Embryonic facial prominence (tissue), 1 donor: ENCODE data around the gene UMODL1.
"Not testable (repeated sequence)": the region's sequence is repeated elsewhere in the genome, so short reads cannot be mapped to it uniquely, and the experiment has no call there.

Experiments used
- DNase-seq: peaks from one replicate; pipeline ENCODE4 v3.0.0-alpha.2; 2016; ENCODE audit errors: extremely low spot score

UMODL1 gene

DNA sequence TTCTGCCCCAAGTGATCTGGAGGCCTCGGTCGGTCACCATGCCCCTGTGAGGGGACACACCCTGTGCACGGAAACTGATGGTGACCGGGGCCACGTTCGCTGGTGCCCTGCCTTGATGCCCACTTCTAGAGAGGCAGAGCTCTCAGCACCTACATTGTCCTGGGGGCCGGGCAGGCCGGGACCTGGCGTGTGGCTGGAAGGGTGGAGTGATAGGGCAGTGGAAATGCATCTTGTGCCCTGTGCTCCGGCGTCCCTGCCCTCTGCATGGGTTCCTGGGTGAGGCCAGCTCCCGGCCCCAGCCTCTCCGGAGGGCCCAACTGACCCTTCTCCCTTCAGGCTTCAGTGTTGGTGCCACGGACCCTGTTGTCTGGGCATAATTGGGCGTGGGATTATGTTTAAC, 11.0 kb upstream of the UMODL1 start:
- no peak for DNase-seq

DNA sequence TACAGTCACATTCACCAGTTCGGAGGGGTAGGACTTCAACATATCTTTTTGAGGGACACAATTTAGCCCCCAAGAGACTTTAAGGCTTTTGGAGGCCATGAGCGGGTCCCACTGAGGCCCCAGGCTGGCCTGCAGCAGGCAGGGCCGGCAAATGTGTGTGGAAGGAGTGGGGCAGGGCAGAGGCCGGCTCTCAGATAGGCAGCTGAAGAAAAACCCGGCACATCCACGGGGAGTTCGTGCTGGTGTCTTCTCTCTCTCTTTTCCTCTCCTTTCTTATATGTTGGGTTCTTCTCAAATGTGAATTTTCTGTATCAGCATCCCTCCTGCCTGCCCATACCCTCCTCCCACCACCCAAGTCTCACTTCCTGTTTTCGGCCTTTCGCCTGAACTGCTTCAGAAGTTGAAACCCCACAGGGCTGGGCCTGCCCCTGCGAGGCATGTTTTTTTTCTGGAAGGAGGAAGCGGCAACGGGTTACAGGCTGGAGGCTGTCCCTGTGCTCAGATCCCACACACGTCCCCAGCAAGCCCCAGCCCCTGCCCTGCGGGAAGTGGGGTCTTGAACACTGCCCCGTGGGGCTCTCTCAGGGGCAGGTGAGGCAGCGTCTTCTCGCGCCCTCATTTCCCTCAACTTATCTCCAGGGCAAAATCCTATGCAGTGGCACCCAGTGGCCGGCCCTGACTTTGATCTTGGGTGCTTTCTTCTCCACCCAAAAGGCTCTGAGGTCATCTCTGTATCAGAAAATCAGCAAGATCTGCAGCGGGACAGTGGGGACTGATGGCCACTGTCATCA, 9.7 kb upstream of the UMODL1 start:
- no peak for DNase-seq

DNA sequence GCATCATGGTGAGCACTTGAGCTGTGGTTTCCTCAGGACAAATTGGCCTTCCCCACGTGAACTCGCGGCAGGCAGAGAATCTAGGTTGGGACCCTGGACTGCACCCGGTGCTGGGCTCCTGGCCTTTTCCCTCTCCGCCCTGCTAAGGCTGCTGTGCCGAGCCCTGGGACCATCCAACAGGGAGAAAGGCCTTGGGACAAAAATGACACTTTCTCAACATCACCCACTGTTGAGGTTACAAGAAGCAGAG, 9.2 kb upstream of the UMODL1 start:
- DNase-seq, result no peak

DNA sequence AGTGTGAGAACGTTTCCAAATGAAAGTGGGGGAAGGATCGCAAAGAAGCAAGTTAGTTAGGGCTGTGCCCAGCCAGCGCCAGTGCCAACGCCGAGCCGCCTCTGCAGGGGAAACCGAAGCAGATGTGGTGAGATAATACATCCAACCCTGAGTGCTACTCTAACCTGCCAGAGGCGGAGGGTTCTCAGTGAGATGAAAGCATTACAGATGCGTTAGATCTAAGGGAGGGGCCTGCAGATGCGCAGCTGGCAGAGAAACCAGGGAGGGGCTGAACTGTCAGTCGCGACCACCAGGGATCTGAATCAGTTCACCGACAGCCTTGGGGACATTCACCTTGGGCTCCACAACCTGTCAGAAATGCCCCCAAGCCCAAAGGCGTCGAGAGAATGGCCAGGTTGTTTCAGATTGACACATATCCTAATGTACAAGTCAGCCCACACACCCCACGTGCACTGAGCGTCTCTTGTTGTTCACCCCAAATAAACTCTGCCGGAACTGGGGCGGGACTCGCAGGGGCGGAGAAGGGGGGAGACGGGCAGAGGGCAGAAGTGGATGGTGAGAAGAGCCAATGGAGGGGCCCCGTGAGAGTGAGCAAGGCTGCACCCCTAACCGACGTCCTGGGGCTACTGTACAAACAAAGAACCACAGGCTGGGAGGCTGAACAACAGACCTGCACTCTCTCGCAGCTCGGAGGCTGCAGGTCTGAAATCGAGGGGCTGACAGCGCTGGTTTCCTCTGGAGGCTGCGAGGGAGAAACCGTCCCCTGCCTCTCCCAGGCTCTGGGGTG, 8.7 kb upstream of the UMODL1 start:
- DNase-seq, result no peak

DNA sequence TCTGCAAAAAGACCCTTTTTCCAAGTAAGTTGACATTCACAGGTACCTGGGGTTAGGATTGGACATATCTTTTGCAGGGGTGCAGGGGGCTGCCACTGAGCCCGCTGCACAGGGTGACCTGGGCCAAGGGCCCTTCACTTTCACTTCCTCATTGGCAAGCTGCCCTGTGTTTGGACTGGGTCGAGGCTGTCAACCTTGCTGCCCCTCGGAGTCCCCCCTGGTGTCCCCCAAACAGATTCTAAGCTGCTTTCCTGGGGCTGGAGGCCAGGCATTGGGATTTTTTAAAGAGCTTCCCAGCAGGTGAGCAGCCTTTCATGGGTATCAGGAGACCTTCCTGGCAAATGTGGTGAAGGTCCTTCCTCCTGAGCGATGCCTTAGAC, 7.9 kb upstream of the UMODL1 start:
- no peak for DNase-seq

DNA sequence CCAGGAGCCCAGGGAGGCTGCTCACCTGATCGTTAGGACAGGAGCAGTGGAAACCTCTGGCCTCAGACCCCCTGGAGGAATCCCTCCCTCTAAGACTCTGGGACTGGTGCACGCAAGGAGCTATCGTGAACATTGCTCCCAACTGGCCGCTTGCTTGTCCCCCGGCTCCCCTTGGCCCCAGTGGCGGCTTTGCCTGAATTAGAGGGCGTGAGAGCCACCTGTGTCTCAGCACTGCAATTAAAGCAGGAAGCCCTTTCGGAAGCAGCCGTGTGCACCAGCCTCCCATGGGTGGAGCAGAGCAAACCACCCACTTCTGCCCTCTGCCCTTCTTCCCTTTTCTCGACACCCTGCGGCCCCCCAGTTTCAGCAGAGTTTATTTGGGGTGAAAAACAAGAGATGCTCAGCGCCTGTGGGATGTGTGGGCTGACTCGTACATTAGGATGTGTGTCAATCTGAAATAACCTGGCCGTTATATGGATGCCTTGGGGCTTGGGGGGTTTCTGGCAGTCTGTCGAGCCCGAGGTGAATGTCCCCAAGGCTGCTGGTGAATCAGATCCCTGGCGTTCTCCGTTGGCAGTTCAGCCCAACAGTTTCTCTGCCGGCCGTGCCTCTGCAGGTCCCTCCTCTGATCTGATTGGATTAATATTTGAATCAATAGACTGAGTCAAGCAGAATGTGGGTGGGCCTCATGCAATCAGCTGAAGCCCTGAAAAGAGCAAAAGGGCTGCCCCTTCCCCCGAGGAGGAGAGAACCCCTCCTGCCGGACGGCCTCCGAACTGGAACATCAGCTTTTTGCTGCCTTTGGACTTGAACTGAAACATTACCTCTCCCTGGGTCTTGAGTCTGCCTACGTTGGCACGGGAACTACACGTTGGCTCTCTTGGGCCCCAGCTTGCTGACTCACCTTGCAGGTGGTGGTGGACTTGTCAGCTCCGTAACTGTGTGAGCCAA, 7.3 kb upstream of the UMODL1 start:
- no peak for DNase-seq

DNA sequence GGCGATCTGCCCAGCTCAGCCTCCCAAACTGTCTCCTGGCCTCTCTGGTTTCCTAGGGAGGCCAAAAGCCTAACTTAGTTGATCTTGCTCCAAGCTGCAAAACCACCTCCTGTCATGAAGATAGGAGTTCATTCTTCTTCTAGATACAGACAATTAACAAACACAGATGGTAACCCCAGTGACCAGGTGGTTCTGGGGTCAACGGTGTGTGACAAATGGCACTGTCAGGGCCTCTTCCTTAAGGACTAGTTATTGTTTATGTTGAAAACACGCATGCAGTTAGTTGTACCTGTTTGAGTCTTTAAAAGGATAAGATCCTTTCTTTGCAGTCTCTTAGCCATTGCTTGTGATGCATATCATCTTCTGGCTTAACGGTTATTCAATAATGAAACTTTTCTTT, 4.6 kb upstream of the UMODL1 start:
- DNase-seq, result no peak

DNA sequence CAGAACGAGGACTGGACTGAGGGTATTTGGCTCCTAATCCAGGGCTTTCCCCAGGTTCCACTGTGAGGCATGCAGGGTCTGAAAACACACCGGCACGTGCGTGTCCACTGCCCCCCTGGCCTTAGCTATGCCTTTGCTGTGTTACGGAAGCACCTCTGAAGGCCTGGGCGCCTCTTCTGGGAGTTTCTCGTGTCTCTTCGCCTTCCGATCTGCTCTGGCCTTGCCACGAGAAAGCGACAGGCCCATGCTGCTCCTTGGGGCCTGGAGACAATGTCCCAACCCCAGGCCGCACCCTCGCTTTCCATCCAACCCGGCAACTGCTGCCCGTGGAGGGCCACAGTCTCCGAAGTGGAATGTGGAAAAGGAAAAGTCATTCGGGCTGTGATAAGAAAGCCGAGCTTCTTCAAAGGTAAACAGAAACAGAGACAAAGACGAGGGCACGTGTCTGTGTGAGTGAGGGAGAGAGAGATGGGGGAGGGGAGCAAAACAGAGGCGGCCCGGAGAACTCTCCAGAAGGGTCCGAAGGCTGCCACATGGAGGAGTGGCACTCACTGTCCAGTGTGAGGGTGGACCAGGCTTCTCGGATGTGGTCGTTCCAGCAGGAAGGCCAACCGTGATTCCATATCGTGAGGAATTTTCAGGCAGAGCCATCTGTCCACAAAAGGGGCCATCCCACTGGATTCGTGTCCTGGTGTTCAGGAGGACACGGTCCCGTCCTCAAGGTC, 3.4 kb upstream of the UMODL1 start:
- no peak for DNase-seq

DNA sequence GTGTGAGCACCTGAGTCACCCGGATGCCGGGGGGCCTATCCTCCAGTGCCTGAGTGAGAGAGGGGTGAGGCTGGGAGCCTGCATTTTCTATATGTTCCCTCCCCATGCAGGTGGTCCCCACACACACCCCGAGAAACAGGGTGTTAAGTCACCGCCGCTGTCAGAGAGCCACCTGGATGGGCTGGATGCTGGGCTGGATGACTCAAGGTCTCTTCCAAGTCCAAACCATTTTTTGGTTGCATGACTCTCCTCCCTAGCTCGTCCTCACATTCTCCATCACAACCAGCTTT, 2.9 kb upstream of the UMODL1 start:
- DNase-seq, result no peak

DNA sequence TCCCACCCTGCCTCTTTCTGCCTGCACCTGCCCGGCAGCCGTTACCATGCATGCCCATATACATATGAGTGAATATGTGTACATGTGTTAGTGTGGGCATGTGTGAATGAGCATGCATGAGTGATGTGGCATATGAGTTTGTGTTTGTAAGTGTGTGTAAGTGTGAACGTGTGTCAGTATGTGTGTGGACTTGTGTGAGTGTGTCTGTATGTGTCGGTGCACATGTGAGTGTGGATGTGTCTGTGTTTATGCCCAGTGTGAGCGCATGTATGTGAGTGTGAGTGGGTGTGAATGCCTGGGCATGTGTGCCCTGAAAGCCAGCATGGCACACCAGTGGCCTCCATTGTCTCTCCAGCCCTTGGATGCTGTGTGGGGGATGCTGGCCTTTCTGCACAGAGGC, 2.5 kb upstream of the UMODL1 start:
- no peak for DNase-seq

DNA sequence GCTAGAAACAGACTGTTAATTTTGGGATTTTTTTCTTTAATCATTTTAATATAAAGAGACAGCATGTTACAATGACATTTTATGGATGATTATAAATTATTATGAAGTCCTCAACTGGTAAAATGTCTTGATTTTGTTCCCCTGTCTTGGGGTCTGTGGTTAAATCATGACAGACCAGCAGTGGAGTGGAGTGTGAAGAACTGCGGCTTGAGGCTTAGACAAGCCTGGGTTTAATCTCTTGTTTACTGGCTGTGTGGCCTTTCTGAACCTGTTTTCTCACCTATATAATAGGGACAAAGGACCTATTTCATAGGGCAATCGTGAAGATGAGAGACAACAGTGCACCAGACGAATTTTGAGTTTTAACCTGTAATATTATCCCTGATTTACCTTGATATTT, 1.8 kb upstream of the UMODL1 start:
- DNase-seq, result no peak

DNA sequence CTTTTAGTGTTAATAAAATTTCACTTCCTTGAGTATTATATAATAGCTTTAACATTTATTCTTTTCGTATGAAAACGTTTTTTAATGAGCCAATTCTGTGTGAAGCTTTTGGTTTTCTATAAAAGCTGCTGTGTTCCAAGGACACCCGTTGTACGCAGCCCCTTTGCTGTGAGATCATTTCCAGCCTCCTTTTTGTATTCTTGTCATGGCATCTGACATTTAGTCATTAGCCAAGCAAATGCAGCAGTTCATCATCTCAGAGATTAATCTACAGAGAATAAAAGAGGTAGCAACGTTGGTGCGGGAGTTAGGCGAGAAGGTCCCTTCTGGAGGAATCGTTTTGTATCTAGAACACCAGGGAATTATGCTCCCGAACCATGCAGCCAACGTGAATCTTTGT, 1.3 kb upstream of the UMODL1 start:
- no peak for DNase-seq

DNA sequence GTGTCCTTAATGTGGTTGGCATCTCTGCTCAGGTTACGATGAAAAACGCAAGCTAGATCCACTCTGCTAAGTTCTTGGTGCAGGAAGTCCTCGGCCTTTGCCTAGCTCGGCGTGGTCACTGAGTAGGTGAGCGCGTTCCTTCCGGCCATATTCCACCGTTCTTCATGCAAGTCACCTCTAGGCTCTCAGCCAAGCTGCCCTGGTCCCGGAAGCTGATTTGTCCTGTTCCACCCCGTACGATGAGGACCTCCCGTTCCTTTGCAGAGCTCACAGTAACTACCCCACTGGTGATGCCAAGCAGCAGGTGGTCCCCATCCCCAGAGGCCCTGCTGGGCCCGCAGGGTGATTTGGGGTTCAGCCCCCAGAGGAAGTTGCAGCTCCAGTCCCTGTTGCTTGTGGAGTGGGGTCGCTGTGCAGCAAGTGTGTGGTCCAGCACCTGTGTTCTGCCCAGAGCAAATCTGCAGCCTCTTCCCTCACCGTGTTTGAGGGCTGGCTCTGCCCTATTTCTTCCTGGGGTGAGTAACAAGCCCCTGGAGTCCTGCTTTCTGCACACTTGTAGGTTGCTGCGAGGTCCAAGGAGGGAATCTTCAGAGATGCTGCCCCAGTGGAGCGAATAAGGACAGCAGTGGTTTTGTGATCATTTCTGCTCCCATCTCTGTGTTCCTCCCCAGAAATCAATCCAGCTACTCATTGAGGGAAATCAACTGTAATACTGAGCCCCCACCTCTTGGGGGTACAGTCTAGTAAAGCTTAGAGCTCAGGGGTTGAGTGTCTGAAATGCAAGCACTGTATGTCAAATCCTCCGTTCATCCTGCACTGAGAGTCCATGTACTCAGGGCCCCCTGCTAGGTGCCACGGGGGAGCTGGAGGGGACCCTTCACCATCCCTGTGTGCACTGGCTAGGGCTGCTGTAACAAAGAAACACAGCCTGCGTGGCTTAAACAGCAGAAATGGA, 2.3 kb downstream of the UMODL1 start:
- no peak for DNase-seq

DNA sequence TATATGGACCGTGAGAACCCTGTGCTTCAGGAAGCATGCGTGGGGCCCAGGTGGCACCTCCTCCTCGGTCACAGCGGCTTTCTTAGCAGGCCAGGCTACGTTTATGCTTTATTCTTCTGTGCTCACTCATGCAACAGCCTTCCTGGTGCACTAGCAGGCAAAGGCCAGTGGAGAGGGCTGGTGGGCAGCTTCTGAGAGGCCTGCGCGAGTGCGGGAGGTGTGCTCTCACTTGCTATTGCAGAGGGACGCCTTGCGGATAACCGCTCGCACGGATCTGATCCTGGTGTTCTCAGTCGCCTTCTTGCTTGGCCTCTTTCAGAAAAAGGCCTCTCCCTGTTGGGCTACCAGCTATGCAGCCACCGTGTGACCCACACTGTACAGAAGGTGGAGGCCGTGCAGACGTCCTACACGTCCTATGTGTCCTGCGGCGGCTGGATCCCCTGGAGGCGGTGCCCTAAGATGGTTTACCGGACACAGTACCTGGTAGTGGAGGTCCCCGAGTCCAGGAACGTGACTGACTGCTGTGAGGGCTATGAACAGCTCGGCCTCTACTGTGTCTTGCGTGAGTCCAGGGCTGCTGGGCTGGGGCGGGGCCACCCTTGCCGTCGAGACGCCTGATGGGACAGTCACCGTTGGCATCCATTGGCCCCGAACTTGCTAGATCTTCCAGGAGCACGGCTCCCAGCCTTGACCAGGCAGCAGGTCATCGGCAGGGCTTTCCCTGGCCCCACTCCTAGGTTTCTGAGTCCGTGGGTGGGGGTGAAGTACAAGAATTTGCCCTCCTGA, 4.8 kb downstream of the UMODL1 start:
- no peak for DNase-seq

DNA sequence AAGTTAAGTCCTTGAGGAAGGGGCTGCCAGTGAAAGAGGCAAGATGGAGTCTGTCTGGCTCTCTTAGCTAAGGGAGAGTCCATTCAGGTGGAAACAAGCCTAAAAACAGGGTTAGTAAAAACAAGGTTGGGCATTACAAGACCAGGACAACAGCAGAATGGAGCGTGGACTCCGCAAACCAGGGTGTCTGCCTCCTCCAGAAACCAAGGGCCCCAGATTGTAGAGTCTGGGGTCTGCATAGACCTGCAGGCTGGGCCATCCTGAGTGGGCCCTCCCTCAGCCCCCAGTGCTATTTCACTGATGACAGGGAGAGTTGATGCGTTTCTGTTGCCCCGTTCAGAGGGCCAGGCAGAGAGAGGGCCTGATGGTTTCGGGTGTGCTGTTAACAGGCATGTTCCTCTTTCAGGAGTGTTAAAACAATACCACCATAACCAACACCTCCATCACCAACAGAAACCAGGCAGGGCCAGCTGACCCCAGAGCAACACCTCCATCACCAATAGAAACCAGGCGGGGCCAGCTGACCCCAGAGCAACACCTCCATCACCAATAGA, 6.6 kb downstream of the UMODL1 start:
- DNase-seq, result not testable (repeated sequence)

DNA sequence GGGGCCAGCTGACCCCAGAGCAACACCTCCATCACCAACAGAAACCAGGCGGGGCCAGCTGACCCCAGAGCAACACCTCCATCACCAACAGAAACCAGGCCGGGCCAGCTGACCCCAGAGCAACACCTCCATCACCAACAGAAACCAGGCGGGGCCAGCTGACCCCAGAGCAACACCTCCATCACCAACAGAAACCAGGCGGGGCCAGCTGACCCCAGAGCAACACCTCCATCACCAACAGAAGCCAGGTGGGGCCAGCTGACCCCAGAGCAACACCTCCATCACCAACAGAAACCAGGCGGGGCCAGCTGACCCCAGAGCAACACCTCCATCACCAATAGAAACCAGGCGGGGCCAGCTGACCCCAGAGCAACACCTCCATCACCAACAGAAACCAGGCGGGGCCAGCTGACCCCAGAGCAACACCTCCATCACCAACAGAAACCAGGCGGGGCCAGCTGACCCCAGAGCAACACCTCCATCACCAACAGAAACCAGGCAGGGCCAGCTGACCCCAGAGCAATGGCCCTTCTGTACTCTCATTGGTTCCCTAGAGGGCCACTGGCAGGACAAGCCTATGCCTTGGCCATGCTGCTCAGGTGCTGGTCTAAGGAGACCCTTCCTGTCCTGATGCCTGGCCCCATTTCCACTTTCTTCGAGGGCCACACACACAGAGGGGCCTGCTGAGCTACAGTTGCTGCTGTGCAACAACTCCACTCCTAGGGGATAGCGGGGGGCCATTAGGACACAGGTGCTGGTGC, 7.3 kb downstream of the UMODL1 start:
- DNase-seq, result not testable (repeated sequence)

DNA sequence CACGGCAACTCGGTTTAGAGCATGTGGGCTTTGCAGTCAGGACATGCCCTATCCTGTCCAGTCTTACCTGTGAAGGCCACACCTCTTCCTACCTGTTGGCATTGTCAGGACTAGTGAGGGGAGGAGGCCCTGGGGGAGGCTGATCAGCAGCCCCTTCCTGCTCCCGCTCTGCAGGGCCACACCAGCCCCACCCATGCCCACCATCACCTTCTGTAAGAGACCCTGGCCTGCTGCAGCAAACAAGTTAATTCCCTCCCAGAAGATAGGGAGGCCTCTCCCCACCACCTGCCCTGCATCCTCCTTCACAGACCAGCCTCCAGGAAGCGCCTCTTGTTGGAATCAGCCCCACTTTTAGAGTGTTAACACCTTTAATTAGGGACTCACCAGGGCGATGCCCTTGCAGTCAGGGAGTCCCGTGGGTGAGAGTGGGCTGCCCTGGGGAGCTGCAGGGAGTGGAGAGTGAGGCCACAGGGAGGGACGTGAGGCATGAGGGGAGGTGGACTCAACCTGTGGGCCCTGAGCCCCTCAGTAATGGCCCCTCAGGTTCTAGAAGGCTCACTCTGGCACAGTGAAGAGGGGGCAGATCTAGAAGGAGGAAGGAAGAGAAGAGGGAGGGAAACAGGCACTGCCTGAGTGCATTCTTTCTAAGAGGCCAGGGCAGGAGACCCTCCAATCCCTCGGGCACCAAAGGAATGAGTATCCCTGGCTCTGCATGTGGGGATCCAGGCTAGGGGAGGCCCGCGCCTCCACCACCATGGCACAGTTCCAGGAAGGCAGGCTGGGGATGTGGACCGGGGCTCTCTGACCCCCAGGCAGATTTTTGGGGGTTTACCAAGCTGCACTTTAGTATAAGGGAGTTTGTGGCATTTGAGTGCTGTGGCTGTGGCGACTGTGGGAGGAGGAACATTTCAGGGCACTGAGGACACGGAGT, 8.2 kb downstream of the UMODL1 start:
- DNase-seq, result no peak
